Right lobe of liver (tissue), 4 donors: Measurements from ENCODE around the gene ITGA11.

ENCODE experiments used
- CTCF ChIP-seq, 4 donors: fragments of 200-600 bp in 3 of 4; fragments of 450-650 bp in 1 of 4; IDR thresholded peaks; one replicate each; pipeline versions ENCODE4 v1.5.1 to v1.8.0; 2016 to 2022; ENCODE audit warnings: antibody characterized with exemption in 4 of 4, mild to moderate bottlenecking in 2 of 4
- POLR2A ChIP-seq: fragments of 450-650 bp; IDR thresholded peaks from one replicate; pipeline ENCODE4 v1.6.1; 2017; ENCODE audit warnings: antibody characterized with exemption, mild to moderate bottlenecking
- donor health status: DM: no; HTN: no; CAD: no.
- donor health status: DM: no; HTN: no; CAD: no.
- donor health status: DM: no; HTN: yes; CAD: no.

- TF ChIP-seq CTCF (IDR thresholded peaks at IDR 0.05): no peak
- no peak for TF ChIP-seq POLR2A
Measured at GRCh38 chr15:68310804-68311463, 121.0 kb downstream of the ITGA11 start.
